ENCODE data around the gene VAV3. TPM values are rescaled to one million over a fixed set of nuclear protein-coding genes. Genes with fewer than 3 reads are reported as not detected.

Gene VAV3
- total and polyA plus RNA-seq, 9 of the 15 experiments (the other 6 are each of a cell fraction or from before 2014, with no cell fraction given): not detected

DNA sequence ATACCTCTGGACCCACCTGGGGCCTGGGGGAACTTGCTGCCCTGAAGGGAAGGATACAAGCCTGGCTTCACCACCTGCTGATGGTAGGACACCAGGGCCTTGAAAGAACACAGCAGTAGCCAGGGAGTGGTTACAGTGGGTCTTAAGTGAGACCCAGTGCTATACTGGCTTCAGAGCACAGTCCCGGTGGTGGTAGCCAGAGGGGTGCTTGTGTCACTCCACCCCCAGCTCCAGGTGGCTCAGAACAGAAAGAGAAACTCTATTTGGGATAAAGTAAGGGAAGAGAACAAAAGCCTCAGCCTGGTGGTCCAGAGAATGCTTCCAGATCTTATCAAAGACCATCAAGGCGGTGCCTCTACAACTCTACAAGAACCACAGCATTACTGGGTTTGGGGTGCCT, 37.2 kb downstream of the VAV3 start:
- ATAC-seq (no peak), FAIRE-seq (no peak), DNase-seq (ENCODE audit: extremely low read depth in 1 of 4, low spot score in 3 of 4) (no peak)
- 0% methylated on average over 2 of the region's 2 CpGs for WGBS (ENCODE audit: insufficient coverage, low coverage, missing lambda C conversion rate)
- Histone ChIP-seq H3K4me1 (replicated peaks in 1 of 2; ENCODE audit: control insufficient read depth in 2 of 2, insufficient read depth in 2 of 2, low read length in 2 of 2) (no peaks in the 10 kb centered on the region), H4K20me1 (replicated peaks; ENCODE audit: control insufficient read depth, insufficient read depth, low read length) (no peaks in the 10 kb centered on the region), H3K9ac (ENCODE audit: insufficient read depth in 1 of 2, low read depth in 2 of 2, low read length in 2 of 2) (no peak overlapping the region), H3K4me3 (no peak overlapping the region), H3K9me1 (ENCODE audit: control insufficient read depth, insufficient read depth, low read length) (no peaks in the 10 kb centered on the region), H2AFZ (ENCODE audit: low read depth, low read length) (no peak overlapping the region), H3K27ac (ENCODE audit: extremely low read depth, low read depth, low read length) (no peak overlapping the region), H3K79me2 (ENCODE audit: control insufficient read depth, insufficient read depth, low read length) (no peaks in the 10 kb centered on the region), H3K9me3 (replicated peaks; ENCODE audit: control insufficient read depth, insufficient read depth, low read depth, low read length) (no peaks in the 10 kb centered on the region), H3K36me3 (ENCODE audit: control insufficient read depth, insufficient read depth, low read length) (no peaks in the 10 kb centered on the region), H3K27me3 (ENCODE audit: control insufficient read depth in 2 of 2, insufficient read depth in 2 of 2, low read length in 2 of 2) (no peaks in the 10 kb centered on the region), H3K4me2 (ENCODE audit: insufficient read depth, low read length) (no peak overlapping the region)
- in situ Hi-C loops (cut with MboI): no loop called here
- no TSS peak for BruUV-seq (replicated peaks)
- POLR2A ChIA-PET: interaction anchor here (0.6 to 0.7 kb wide), 2 partner anchors 18 to 32 kb away, joined by 3 read pairs; no protein-coding TSS in a partner anchor
- CTCF ChIA-PET (ENCODE audit: low intra/inter-chr PET ratio): no interaction called here
- intact Hi-C loops (cut with micrococcal nuclease): no loop called here
- TF ChIP-seq HMGN3 (IDR thresholded peaks at IDR 0.05; ENCODE audit: borderline replicate concordance, extremely low read depth, insufficient read length, low read depth, low read length) (no peak), RAD51 (IDR thresholded peaks at IDR 0.05; ENCODE audit: borderline replicate concordance, low read depth) (no peak), SMC3 (conservative IDR thresholded peaks at IDR 0.05; ENCODE audit: insufficient read depth, low read depth, low read length) (no peak), PHF21A (IDR thresholded peaks at IDR 0.05; ENCODE audit: borderline replicate concordance, low read depth) (no peak), HIVEP1 (CRISPR knock-in tag; IDR thresholded peaks at IDR 0.05) (no peak), ZNF224 (CRISPR knock-in tag; IDR thresholded peaks at IDR 0.05) (no peak), ZNF696 (CRISPR knock-in tag; conservative IDR thresholded peaks at IDR 0.05) (no peak), CEBPG (CRISPR knock-in tag; IDR thresholded peaks at IDR 0.05) (no peak), CEBPG (tag; conservative IDR thresholded peaks at IDR 0.05 in 1 of 2, IDR thresholded peaks at IDR 0.05 in 1 of 2) (no peak), XRCC4 (IDR thresholded peaks at IDR 0.05; ENCODE audit: extremely low read depth, insufficient read depth, insufficient read length) (no peak), RFX7 (CRISPR knock-in tag; IDR thresholded peaks at IDR 0.05) (no peak)
- TF ChIP-seq, protein P1, sequence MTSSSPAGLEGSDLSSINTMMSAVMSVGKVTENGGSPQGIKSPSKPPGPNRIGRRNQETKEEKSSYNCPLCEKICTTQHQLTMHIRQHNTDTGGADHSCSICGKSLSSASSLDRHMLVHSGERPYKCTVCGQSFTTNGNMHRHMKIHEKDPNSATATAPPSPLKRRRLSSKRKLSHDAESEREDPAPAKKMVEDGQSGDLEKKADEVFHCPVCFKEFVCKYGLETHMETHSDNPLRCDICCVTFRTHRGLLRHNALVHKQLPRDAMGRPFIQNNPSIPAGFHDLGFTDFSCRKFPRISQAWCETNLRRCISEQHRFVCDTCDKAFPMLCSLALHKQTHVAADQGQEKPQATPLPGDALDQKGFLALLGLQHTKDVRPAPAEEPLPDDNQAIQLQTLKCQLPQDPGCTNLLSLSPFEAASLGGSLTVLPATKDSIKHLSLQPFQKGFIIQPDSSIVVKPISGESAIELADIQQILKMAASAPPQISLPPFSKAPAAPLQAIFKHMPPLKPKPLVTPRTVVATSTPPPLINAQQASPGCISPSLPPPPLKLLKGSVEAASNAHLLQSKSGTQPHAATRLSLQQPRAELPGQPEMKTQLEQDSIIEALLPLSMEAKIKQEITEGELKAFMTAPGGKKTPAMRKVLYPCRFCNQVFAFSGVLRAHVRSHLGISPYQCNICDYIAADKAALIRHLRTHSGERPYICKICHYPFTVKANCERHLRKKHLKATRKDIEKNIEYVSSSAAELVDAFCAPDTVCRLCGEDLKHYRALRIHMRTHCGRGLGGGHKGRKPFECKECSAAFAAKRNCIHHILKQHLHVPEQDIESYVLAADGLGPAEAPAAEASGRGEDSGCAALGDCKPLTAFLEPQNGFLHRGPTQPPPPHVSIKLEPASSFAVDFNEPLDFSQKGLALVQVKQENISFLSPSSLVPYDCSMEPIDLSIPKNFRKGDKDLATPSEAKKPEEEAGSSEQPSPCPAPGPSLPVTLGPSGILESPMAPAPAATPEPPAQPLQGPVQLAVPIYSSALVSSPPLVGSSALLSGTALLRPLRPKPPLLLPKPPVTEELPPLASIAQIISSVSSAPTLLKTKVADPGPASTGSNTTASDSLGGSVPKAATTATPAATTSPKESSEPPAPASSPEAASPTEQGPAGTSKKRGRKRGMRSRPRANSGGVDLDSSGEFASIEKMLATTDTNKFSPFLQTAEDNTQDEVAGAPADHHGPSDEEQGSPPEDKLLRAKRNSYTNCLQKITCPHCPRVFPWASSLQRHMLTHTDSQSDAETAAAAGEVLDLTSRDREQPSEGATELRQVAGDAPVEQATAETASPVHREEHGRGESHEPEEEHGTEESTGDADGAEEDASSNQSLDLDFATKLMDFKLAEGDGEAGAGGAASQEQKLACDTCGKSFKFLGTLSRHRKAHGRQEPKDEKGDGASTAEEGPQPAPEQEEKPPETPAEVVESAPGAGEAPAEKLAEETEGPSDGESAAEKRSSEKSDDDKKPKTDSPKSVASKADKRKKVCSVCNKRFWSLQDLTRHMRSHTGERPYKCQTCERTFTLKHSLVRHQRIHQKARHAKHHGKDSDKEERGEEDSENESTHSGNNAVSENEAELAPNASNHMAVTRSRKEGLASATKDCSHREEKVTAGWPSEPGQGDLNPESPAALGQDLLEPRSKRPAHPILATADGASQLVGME (CRISPR knock-in tag; IDR thresholded peaks at IDR 0.05): no peak
- TF ChIP-seq, protein P2, sequence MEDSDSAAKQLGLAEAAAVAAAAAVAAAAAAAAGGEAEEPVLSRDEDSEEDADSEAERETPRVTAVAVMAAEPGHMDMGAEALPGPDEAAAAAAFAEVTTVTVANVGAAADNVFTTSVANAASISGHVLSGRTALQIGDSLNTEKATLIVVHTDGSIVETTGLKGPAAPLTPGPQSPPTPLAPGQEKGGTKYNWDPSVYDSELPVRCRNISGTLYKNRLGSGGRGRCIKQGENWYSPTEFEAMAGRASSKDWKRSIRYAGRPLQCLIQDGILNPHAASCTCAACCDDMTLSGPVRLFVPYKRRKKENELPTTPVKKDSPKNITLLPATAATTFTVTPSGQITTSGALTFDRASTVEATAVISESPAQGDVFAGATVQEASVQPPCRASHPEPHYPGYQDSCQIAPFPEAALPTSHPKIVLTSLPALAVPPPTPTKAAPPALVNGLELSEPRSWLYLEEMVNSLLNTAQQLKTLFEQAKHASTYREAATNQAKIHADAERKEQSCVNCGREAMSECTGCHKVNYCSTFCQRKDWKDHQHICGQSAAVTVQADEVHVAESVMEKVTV (CRISPR knock-in tag; IDR thresholded peaks at IDR 0.05): no peak
- TF ChIP-seq, protein P3, sequence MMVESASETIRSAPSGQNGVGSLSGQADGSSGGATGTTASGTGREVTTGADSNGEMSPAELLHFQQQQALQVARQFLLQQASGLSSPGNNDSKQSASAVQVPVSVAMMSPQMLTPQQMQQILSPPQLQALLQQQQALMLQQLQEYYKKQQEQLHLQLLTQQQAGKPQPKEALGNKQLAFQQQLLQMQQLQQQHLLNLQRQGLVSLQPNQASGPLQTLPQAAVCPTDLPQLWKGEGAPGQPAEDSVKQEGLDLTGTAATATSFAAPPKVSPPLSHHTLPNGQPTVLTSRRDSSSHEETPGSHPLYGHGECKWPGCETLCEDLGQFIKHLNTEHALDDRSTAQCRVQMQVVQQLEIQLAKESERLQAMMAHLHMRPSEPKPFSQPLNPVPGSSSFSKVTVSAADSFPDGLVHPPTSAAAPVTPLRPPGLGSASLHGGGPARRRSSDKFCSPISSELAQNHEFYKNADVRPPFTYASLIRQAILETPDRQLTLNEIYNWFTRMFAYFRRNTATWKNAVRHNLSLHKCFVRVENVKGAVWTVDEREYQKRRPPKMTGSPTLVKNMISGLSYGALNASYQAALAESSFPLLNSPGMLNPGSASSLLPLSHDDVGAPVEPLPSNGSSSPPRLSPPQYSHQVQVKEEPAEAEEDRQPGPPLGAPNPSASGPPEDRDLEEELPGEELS (CRISPR knock-in tag; IDR thresholded peaks at IDR 0.05; ENCODE audit: borderline replicate concordance): no peak
